HG03342 (cell line): ENCODE results near the gene OXCT1.

Source experiments
- ATAC-seq: cut with Tn5 transposase; IDR thresholded peaks from one replicate; pipeline ENCODE4 v1.9.1; 2021; ENCODE audit warnings: mild to moderate bottlenecking, moderate library complexity; ENCODE audit not compliant: unreplicated experiment

The OXCT1 gene

DNA sequence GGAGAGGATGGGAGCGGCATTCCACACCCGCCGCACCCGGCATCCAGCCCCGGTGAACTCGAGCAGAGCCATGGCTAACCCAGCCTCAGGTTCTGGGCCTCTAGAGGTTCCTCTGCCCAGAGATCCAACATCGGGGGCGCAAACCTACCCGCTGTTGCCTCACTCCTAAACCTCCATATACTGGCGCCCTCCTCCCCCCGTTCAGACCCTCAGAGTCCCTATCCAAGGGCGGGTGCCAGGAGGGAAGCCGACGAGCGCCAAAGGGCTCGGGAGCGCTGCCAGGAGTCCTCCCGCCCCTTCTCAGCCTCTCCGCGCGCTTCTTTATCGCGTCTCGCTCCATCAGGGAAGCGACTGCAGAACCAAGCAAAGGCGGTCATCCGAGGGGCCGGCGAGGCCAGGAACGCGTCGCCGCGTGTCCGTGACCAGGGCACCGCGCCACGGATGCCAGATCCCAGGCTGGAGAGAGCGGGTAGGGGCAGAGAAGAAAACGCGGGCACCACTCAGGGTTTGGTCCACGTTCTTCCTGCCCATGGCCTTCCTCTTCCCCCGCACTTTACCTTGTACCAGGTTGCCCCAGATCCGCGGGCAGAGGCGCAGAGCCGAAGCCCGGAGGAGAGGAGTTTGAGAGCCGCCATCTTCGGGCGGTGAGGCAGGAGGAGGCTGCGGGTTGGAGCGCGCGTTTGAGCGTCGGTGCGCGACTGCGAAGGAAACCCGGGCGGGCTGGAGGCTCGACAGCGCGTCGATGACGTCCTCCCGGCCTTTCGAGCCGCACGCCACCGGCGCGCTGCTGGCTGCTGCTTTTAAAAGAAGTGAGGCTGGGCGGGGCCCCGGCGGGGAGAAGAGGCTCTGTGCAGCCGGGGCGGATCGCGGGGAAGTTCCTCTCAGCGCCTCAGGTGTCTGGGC lies at the start of gene OXCT1:
Gene OXCT1 (minus strand): TSS at position 702 of the 903 bp plus-strand sequence. CDS start 67 bp downstream, at position 635.
- ATAC-seq, result peak; percentile 95

GRCh38 chr5:41918105-41918504 lies 47.9 kb upstream of the OXCT1 start:
- ATAC-seq, result peak; percentile 67

DNA sequence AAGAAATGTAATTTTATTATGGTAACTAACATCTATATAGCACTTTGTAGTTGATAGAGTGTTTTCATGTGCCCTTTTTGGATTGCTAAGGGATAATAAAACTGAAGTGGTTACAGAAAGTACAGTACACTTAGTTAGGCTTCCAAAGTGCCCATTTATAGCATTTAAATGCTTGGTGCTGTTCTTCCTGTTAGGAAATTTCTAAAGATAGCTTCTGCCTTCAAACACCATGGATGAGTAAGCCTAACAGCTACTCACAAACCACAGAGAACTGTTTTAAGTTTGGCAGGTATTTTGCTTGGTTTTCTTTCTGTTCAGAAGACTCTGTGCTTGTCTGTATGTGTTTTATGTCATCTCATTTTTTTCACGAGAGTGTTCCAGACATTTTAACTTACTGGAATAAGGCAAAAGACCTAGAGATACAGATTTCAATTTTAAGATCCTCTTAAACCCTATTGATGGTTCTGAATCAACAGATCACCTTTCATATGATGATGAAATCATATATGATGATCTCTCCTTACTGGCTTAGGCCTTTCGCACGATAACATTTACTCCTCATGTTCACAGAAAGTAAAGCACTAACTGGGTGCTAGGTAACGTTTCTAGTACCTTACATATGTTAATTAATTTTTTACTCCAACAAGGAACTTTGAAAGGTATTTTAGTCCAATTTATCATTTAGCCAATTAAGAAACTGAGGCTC lies 38.3 kb upstream of the OXCT1 start:
- no peak for ATAC-seq

DNA sequence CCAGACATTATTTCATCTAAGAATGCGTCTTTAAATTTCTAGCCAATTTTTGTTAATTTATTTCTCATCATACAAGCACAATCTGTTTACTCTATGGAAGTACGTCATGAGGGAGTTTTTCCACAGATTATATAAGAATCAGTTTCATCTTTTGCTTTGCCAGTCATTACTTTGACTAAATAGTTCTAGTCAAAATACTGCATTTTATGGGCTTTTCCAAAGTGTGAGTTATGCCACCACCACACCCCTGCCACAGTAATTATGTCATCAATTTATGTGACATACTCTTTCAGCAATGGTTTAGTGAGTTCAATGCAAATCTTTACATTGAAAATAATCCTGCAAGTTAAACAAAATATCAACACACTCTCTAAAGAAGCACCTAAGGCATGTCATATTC lies 35.9 kb upstream of the OXCT1 start:
- no peak for ATAC-seq

DNA sequence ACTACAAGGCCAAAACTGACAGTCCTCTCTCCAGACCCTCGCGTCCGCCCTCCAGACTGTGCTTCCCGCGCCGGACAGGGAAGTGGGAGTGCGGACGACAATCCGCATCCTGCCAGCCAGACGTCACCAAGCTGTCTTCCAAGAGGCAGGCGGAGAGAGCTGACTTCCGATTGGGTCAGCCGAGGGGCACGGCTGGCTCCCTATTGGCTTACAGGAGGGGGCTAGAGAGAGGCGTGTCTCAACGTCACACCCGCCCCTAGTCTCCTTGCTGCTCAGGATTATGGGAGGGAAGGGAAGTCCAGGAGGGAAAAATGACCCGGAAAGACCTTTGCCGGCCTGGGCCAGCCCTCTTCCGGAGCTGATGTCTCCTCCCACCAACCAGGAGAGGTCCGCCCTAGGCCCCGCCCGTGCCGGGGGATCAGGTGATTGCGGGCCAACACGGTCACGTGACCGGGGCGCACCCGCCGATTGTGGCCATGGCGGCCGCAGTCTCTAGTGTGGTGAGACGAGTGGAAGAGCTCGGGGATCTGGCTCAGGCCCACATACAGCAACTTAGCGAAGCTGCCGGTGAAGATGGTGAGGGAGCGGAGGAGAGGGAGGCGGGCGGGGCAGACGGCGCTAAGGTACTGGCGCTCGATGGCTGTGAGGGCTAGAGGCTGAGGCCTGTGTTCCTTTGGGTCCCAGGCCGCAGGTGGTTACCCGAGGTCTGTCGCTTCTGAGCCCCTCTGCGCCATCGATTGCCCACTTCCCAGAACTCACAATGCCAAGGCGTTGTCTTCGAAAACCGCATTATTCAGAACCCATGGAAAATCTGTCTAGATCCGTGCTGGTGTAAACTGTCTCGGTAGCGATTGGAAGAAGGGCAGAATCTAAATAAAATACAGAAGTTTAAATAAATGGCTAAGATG lies 33.9 kb upstream of the OXCT1 start, which contains the start of gene RIMOC1:
Gene RIMOC1 (plus strand): TSS at position 453 of the 908 bp plus-strand sequence. CDS start 24 bp downstream, at position 477.
- ATAC-seq, result peak; percentile 98

- ATAC-seq, result no peak
These were observed 33.2 kb upstream of the OXCT1 start for GRCh38 chr5:41903382-41903891.

DNA sequence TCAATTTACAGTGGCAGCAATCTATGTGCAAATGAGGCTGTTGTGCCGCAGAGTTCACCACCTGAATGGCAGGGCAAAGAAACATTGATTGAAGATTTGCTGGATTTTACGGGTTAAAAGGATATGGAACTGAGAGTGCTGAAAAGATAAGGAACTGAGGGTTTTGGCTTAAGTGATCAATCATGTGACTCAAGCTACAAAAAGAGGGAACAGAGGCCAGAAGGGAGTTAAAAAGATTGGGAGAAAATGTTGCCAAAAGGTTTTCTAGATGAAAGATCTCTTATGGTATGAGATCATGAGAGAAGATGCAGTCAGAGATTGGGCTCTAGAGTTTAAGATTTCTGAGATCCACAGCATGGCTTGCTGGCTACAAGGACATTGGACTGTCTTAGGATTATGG lies 26.0 kb upstream of the OXCT1 start:
- ATAC-seq, result no peak

GRCh38 chr5:41893074-41893851 lies 23.0 kb upstream of the OXCT1 start:
- peak; percentile 62 for ATAC-seq

DNA sequence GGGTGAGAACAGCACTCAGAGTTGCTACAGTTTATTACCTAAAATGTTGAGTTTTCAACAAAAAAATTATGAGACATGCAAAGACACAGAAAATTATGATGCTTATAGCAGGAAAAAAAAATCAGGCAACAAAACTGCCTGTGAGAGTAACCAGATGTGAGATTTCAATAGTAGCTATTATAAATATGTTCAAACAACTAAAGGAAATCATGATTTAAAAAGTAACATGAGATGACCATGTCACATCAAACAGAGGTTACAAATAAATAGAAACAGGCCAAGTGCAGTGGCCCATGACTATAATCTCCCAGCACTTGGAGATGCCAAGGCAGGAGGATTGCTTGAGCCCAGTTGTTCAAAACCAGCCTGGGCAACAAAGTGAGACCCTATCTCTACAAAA lies 21.8 kb upstream of the OXCT1 start:
- no peak for ATAC-seq

DNA sequence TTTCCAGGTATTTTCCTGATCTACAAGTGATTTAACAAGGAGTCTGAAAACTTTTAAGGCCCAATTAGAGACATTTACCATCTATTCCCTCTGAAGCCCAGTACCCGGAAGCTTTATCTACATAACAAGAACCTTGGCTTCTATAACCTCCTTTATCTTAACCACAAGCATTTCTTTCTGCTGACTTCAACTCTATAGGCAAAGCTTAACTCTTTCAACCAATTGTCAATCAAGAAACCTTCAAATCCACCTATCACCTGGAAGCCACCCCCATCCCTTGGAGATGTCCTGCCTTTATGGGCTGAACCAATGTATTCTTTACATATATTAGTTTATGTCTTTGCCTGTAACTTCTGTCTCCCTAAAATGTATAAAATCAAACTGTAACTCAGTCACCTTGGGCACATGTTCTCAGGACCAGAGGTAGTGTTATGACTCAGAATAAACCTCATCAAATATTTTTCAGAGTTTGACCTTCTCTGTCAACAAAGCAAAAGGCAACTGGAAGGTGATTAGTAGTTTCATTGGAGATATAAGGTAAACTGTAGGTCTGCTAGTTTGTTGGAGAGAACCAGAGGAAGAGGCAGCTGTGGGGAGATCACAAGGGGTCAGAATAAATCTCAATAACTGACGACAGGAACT lies 21.0 kb upstream of the OXCT1 start:
- ATAC-seq, result peak; percentile 61

GRCh38 chr5:41885286-41885685 lies 15.1 kb upstream of the OXCT1 start:
- no peak for ATAC-seq

DNA sequence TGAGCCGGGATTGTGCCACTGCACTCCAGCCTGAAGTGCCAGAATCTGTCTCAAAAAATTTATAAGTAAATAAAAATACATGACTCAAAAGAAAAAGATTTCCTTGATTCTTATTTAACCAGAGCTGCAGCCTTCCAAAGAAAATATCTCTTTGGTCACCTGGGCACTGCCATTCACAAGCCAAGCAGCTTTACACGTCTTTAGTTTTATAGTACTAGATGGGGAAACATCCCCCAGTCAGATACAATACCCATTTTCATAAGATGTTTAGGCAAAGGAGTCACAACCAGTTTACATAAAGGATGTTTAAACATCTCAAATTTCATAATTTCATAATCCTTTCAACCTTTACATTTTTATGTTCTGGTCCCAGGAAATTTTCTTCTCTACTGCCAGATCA lies 13.7 kb upstream of the OXCT1 start:
- ATAC-seq, result no peak

- ATAC-seq, result no peak
These were observed 13.0 kb upstream of the OXCT1 start for GRCh38 chr5:41883243-41883642.

DNA sequence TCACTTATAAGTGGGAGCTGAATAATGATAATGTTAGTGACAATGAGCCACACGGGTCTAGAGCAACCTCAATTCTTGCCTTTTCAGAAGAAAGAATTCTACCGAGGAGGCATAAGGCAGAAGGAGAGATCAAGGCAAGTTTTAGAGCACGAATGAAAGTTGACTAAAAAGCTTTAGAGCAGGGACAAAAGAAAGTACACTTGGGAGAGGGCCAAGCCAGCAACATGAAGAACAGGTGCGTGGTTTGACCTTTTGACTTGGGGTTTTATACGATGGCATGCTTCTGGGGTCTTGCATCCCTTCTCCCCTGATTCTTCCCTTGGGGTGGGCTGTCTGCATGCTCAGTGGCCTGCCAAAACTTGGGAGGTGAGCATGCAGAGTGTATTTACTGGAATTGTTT lies 12.5 kb upstream of the OXCT1 start:
- ATAC-seq, result no peak

DNA sequence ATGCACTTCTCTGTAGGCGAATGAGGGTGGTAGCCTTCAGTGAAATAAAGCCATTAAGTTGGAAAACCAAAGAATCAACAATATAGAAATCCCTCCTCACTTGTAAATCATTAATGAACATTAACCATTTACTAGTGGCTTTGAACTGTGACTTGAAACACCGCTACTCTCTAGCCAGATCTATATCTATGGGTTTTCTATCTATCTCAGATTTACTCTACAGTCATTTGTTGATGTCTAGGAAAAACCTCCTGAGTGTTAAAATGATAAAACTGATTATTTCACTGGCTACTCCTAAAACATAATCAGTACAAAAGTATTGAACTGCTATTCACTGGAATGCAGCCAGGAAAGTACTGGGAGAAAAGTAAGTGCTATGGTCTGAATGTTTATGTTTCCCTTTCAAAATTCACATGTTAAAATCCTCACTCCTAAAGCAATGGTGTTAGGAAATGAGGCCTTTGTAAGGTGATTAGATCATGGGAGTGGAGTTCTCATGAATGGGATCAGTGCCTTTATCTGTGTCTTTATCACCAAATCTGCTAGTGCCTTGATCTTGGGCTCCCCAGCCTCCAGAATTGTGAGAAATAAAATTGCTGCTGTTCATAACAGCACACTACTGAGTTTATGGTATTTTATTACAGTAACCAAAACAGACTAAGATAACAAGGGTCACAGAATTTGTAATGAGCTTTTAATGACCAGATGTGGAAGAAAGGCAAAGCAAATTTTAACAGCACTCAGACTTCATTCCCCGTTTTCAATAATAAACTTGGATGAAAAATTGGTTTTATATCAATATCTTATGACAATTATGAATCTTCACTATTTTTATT lies 8.6 kb upstream of the OXCT1 start:
- peak; percentile 70 for ATAC-seq

DNA sequence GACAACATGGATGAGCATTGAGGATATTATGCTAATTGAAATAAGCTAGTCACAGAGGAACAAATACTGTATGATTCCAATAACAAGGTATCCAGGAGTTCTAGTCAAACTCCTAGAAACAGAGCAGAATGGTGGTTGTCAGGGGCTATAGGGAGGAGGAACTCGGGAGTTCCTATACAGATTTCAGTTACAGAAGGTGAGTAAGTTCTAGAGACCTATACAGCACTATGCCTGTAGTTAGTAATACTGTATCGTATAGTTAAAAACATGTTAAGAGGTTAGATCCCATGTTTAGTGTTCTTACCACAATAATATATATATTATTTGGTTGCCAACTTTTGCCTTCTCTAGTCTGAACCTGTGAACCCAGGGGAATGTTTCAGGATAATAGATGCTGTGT lies 7.9 kb upstream of the OXCT1 start:
- ATAC-seq, result no peak

DNA sequence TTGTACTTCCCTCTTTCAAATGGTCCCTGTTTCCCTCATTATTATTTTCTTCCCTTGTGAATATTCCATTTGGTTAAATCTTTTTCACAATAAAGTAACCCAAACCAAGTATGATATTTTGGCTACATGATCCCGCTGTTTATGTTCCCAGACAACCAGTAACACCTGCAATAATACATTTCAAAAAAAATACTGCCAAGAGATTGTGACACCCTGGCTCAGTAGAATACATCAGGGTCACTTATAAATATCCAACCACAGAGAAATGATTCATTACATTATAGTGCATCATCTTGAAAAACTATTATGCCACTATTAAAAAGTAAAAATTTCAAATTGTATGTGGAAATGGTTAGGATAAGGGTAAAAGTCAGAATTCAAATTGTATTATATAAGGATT lies 7.2 kb upstream of the OXCT1 start:
- ATAC-seq, result no peak

- ATAC-seq, result no peak
These were observed 6.5 kb upstream of the OXCT1 start for GRCh38 chr5:41876678-41877077.

- ATAC-seq, result no peak
These were observed 4.9 kb upstream of the OXCT1 start for GRCh38 chr5:41875121-41875520.
